Kidney (tissue), 14 donors: Measurements from ENCODE around the gene CPEB2. TPM values are rescaled to one million over a fixed set of nuclear protein-coding genes. Genes with fewer than 3 reads are reported as not detected.

Source experiments
- DNase-seq, 5 donors: peaks; one replicate each; pipeline ENCODE4 v3.0.0-alpha.2; 2013 to 2020
- FAIRE-seq: peaks from 2 replicates; lab custom pipeline; 2012; peaks lifted over from hg19 to GRCh38; lab: Jason Lieb, UNC
- H3K27ac ChIP-seq, 2 donors: one replicate each; pipeline ENCODE4 v1.7.0; 2013; ENCODE audit warnings: low read depth in 2 of 2, low read length in 2 of 2, inconsistent platforms in 1 of 2
- H3K27me3 ChIP-seq: one replicate; pipeline ENCODE4 v1.7.1; 2013; ENCODE audit warnings: low read length, inconsistent platforms; ENCODE audit not compliant: control insufficient read depth, insufficient read depth
- H3K36me3 ChIP-seq, 3 donors: one replicate each; pipeline versions ENCODE4 v1.7.0 to v1.7.1; 2013; ENCODE audit warnings: low read length in 3 of 3, control low read depth in 1 of 3, inconsistent platforms in 1 of 3; ENCODE audit not compliant: insufficient read depth in 3 of 3, control insufficient read depth in 2 of 3
- H3K4me1 ChIP-seq, 3 donors: one replicate each; pipeline versions ENCODE4 v1.7.0 to v1.7.1; 2013; ENCODE audit warnings: low read length in 3 of 3, inconsistent platforms in 1 of 3, low read depth in 1 of 3; ENCODE audit not compliant: control insufficient read depth in 2 of 3, insufficient read depth in 2 of 3
- H3K4me3 ChIP-seq, 3 donors: one replicate each; pipeline versions ENCODE4 v1.7.0 to v1.8.1; 2013; ENCODE audit warnings: low read length in 3 of 3, control low read depth in 1 of 3, inconsistent platforms in 1 of 3
- H3K9ac ChIP-seq, 3 donors: one replicate each; pipeline versions ENCODE4 v1.7.0 to v1.7.1; 2013; ENCODE audit warnings: low read length in 3 of 3, control low read depth in 1 of 3, inconsistent platforms in 1 of 3
- H3K9me3 ChIP-seq, 3 donors: one replicate each; pipeline versions ENCODE4 v1.7.0 to v1.7.1; 2013; ENCODE audit warnings: low read length in 3 of 3, control low read depth in 1 of 3, inconsistent platforms in 1 of 3; ENCODE audit not compliant: control insufficient read depth in 2 of 3, insufficient read depth in 1 of 3
- intact Hi-C: fragments of 100-400 bp; cut with DNase I; formaldehyde crosslinking; loops from one replicate; pipeline ENCODE4 v1.11.1; 2022
- polyA plus RNA-seq: library from polyadenylated mRNA; stranded (reverse); fragments of 350-450 nt; fragmentation: Illumina TruSeq; extraction: RNeasy Lipid Tissue Mini Kit (QIAGEN cat#74804); gene quantifications from one replicate; pipeline ENCODE4 v1.2.3, GENCODE V29; 2014; ENCODE audit warnings: low read depth, low replicate concordance; ENCODE audit not compliant: insufficient read depth
- total RNA-seq: library from RNA; stranded (reverse); fragmentation: NEBNext Ultra II Directional; extraction: Animal tissue kit (Norgen Biotek cat#: 25700); gene quantifications from one replicate; pipeline ENCODE4 v1.2.1, GENCODE V29; 2021
- TF ChIP-seq, protein P1 (sequence below): IDR thresholded peaks from 3 replicates; pipeline ENCODE4 v1.5.1; 2012; ENCODE audit warnings: mild to moderate bottlenecking, moderate library complexity, borderline replicate concordance; ENCODE audit not compliant: insufficient read depth; ENCODE audit errors: extremely low read depth
- donor health status: control.
- donor health status: control.
- donor health status: control.
- donor health status: control.
- donor health status: control.
- donor health status: DM: yes; HTN: yes; CAD: no.
- donor health status: Normal renal cell carcinoma (clear cell type).

CPEB2 gene
- total and polyA plus RNA-seq, 2 donors from 2014 or later, result 7.9 to 58.0 TPM

DNA sequence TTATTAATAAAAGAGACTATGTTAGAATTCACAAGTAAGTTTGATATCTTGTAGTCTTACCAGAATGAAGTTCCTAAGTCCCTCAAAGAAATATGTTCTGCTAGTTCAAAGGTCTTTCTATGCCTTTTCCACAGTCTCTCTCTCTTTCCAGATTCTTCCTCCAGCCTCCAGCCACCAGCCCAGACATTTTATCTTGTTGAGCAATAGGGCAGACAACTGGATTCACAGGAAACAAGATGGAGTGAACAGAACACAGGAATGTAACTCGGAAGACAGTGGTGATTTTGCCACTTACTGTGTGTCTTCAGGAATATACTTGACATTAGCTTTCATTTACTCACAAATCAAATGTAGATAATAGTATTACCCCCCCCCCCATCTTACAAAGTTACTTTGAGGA is 17.1 kb upstream of the CPEB2 start:
- intact Hi-C loops, result no loop called here
- FAIRE-seq, result no peak

DNA sequence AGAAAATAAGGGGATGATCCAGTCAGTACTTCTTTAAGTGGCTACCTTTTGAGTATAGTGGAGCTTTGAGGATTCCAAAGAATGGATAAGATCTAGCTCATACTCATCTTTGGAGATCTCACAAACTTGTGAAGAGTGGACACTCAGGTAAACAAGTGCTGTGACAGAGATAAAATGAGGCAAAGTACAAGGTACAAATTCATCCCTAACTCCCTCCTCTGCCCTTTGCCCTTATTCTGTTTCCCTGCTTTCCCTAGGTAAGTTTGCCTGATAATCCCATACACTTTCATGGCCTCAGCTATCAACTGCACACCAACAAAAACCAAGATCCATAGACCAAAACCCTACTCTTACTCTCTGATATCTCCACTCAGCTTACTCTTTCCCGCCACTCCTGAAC is 16.4 kb upstream of the CPEB2 start:
- Histone ChIP-seq H3K27me3 (no peaks in the 10 kb centered on the region), H3K9me3 (no peaks in the 10 kb centered on the region), H3K27ac (no peak overlapping the region), H3K36me3 (no peaks in the 10 kb centered on the region), H3K4me1 (no peaks in the 10 kb centered on the region), H3K4me3 (no peak overlapping the region), H3K9ac (no peak overlapping the region)
- TF ChIP-seq, protein P1, sequence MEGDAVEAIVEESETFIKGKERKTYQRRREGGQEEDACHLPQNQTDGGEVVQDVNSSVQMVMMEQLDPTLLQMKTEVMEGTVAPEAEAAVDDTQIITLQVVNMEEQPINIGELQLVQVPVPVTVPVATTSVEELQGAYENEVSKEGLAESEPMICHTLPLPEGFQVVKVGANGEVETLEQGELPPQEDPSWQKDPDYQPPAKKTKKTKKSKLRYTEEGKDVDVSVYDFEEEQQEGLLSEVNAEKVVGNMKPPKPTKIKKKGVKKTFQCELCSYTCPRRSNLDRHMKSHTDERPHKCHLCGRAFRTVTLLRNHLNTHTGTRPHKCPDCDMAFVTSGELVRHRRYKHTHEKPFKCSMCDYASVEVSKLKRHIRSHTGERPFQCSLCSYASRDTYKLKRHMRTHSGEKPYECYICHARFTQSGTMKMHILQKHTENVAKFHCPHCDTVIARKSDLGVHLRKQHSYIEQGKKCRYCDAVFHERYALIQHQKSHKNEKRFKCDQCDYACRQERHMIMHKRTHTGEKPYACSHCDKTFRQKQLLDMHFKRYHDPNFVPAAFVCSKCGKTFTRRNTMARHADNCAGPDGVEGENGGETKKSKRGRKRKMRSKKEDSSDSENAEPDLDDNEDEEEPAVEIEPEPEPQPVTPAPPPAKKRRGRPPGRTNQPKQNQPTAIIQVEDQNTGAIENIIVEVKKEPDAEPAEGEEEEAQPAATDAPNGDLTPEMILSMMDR, result no peak
- no peak for FAIRE-seq
- intact Hi-C loops, result no loop called here
- no peak for DNase-seq

More for the DNA sequence above, 17.1 kb upstream of the CPEB2 start:
- no peak for DNase-seq
- Histone ChIP-seq H3K4me1 (no peaks in the 10 kb centered on the region), H3K4me3 (no peak overlapping the region), H3K9me3 (no peaks in the 10 kb centered on the region), H3K27me3 (no peaks in the 10 kb centered on the region), H3K27ac (no peak overlapping the region), H3K36me3 (no peaks in the 10 kb centered on the region), H3K9ac (no peak overlapping the region)
- TF ChIP-seq, protein P1, result no peak

DNA sequence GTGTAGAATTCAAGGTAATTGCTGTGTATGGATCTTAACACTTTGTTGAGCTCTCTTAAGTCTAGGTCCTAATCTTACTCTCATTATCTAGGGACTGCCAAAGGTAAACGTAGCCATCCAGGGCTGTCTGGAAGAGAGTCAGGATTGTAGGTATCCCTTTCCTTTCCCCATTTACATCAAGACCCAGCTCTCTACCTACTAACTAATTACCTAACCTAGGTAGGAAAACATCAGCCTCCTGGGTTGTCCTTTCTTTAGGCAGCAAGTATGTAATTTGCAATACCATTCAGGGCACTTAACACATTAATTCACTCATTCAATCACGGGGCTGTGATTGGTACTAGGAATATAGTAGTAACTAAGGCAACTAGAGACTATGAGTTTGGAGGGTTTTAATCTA is 15.2 kb upstream of the CPEB2 start:
- Histone ChIP-seq H3K27ac (no peak overlapping the region), H3K4me3 (no peak overlapping the region), H3K9me3 (no peaks in the 10 kb centered on the region), H3K9ac (no peak overlapping the region), H3K4me1 (no peaks in the 10 kb centered on the region), H3K36me3 (no peaks in the 10 kb centered on the region), H3K27me3 (no peaks in the 10 kb centered on the region)
- TF ChIP-seq, protein P1, result no peak
- FAIRE-seq (no peak), DNase-seq (no peak)
- intact Hi-C loops, result no loop called here

DNA sequence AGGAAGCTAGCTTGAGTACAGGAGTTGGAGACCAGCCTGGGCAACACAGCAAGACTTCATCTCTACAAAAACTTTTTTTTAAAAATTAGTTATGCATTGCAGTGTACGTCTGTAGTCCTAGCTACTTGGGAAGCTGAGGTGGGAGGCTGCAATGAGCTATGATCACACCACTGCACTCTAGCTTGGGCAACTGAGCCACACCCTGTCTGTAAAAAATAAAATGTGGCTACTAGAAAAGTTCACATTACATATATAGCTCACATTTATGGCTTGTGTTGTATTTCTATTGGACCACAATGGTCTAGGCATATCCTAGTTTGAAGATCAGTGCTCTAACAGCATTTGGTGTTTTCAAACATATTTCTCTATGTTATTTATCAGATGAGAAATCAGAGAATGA is 11.8 kb upstream of the CPEB2 start:
- H3K27ac ChIP-seq, result no peak overlapping the region
- intact Hi-C loops, result no loop called here
- DNase-seq, result no peak
- no peak overlapping the region for H3K9ac ChIP-seq
- FAIRE-seq, result no peak
- H3K4me3 ChIP-seq, result no peak overlapping the region
- no peaks in the 10 kb centered on the region for H3K27me3 ChIP-seq
- H3K36me3 ChIP-seq, result no peaks in the 10 kb centered on the region
- no peaks in the 10 kb centered on the region for H3K4me1 ChIP-seq
- TF ChIP-seq, protein P1, result no peak
- H3K9me3 ChIP-seq, result no peaks in the 10 kb centered on the region
